HUES64 (cell line): ENCODE results near the gene HMG20A. TPM values are rescaled to one million over a fixed set of nuclear protein-coding genes. Genes with fewer than 3 reads are reported as not detected.
A peak's percentile ranks its signal among the peaks of the same experiment; 100 is the strongest.

Experiments used
- H3K27ac ChIP-seq: 2 replicates; pipeline ENCODE4 v1.7.0; 2013; ENCODE audit warnings: low read depth, low read length, inconsistent platforms
- H3K27me3 ChIP-seq: 2 replicates; pipeline ENCODE4 v1.6.1; 2013; ENCODE audit warnings: mild to moderate bottlenecking, low read length; ENCODE audit not compliant: insufficient read depth
- H3K36me3 ChIP-seq: 2 replicates; pipeline ENCODE4 v1.6.1; 2013; ENCODE audit warnings: mild to moderate bottlenecking, low read length; ENCODE audit not compliant: insufficient read depth
- H3K4me1 ChIP-seq: 2 replicates; pipeline ENCODE4 v1.6.1; 2013; ENCODE audit warnings: mild to moderate bottlenecking, low read length, moderate library complexity; ENCODE audit not compliant: insufficient read depth
- H3K4me3 ChIP-seq: 2 replicates; pipeline ENCODE4 v1.5.1; 2013; ENCODE audit warnings: mild to moderate bottlenecking, low read length, moderate library complexity
- H3K9ac ChIP-seq: 2 replicates; pipeline ENCODE4 v1.6.1; 2013; ENCODE audit warnings: mild to moderate bottlenecking, low read depth, low read length
- H3K9me3 ChIP-seq: 2 replicates; pipeline ENCODE4 v1.6.1; 2013; ENCODE audit warnings: low read depth, low read length; ENCODE audit not compliant: insufficient read depth
- WGBS: fragments of 150-250, 120-280 bp; methylation state at CpG from one replicate; pipeline ENCODE4 v1.1.7; 2013; ENCODE audit warnings: missing lambda C conversion rate; 5-methylcytosine and 5-hydroxymethylcytosine counted together
- polyA plus RNA-seq, 2 experiments: library from polyadenylated mRNA; stranded (reverse); fragments of 50-300 nt; gene quantifications; one replicate each; pipeline ENCODE4 v1.2.3, GENCODE V29; 2013

HMG20A gene
- polyA plus RNA-seq (2013, experiment 1 of 2): 35.3 TPM
- polyA plus RNA-seq (2013, experiment 2 of 2): 40.3 TPM

GRCh38 chr15:77420610-77421369 lies at the start of gene HMG20A:
Gene HMG20A (plus strand): TSS chr15:77420888. CDS start chr15:77458408, 37,520 bp downstream.
- H3K9ac ChIP-seq: peak within 1 kb of the TSS; percentile 93

GRCh38 chr15:77371850-77372563 lies 48.7 kb upstream of the HMG20A start:
- H3K4me3 ChIP-seq: no peak overlapping the region
- H3K27me3 ChIP-seq: no peaks in the 10 kb centered on the region
- H3K9me3 ChIP-seq: no peaks in the 10 kb centered on the region
- no peaks in the 10 kb centered on the region for H3K36me3 ChIP-seq
- no peaks in the 10 kb centered on the region for H3K4me1 ChIP-seq
- no peak overlapping the region for H3K27ac ChIP-seq
- H3K9ac ChIP-seq: no peak overlapping the region
- 97% methylated on average over 4 of the region's 5 CpGs for WGBS

More at GRCh38 chr15:77420610-77421369, at the start of gene HMG20A:
- peaks cover 8% of the 10 kb centered on the region for H3K27me3 ChIP-seq
- no peaks in the 10 kb centered on the region for H3K9me3 ChIP-seq
- H3K27ac ChIP-seq: peak within 1 kb of the TSS; percentile 92
- H3K36me3 ChIP-seq: no peaks in the 10 kb centered on the region
- H3K4me3 ChIP-seq: peak within 1 kb of the TSS; percentile 94
- H3K4me1 ChIP-seq: peaks cover 42% of the 10 kb centered on the region
- under 1% methylated on average over 24 of the region's 25 CpGs for WGBS

GRCh38 chr15:77373441-77373840 lies 47.2 kb upstream of the HMG20A start:
- H3K27ac ChIP-seq: no peak overlapping the region
- H3K9ac ChIP-seq: no peak overlapping the region
- no peak overlapping the region for H3K4me3 ChIP-seq
- H3K36me3 ChIP-seq: no peaks in the 10 kb centered on the region
- no peaks in the 10 kb centered on the region for H3K27me3 ChIP-seq
- no peaks in the 10 kb centered on the region for H3K4me1 ChIP-seq
- H3K9me3 ChIP-seq: no peaks in the 10 kb centered on the region
- WGBS: 96% methylated on average over 3 of the region's 4 CpGs

- no peaks in the 10 kb centered on the region for H3K9me3 ChIP-seq
- no peaks in the 10 kb centered on the region for H3K4me1 ChIP-seq
- no peaks in the 10 kb centered on the region for H3K27me3 ChIP-seq
- H3K36me3 ChIP-seq: no peaks in the 10 kb centered on the region
- H3K4me3 ChIP-seq: no peak overlapping the region
- no peak overlapping the region for H3K9ac ChIP-seq
- H3K27ac ChIP-seq: no peak overlapping the region
- no CpG with 5 or more reads among the region's 1 CpG for WGBS
Observed at GRCh38 chr15:77375133-77375532, 45.6 kb upstream of the HMG20A start.

GRCh38 chr15:77376770-77377169 lies 43.9 kb upstream of the HMG20A start:
- H3K4me3 ChIP-seq: no peak overlapping the region
- H3K4me1 ChIP-seq: no peaks in the 10 kb centered on the region
- H3K27ac ChIP-seq: no peak overlapping the region
- no peak overlapping the region for H3K9ac ChIP-seq
- 86% methylated on average over 1 of the region's 1 CpG for WGBS
- H3K9me3 ChIP-seq: no peaks in the 10 kb centered on the region
- no peaks in the 10 kb centered on the region for H3K36me3 ChIP-seq
- H3K27me3 ChIP-seq: no peaks in the 10 kb centered on the region

- 0 out of 2 replicates have a peak, but pooled peaks cover 3% of the 10 kb centered on the region for H3K4me1 ChIP-seq
- H3K4me3 ChIP-seq: no peak overlapping the region
- 97% methylated on average over 4 of the region's 4 CpGs for WGBS
- H3K27me3 ChIP-seq: no peaks in the 10 kb centered on the region
- no peaks in the 10 kb centered on the region for H3K36me3 ChIP-seq
- H3K27ac ChIP-seq: no peak overlapping the region
- no peak overlapping the region for H3K9ac ChIP-seq
- no peaks in the 10 kb centered on the region for H3K9me3 ChIP-seq
Observed at GRCh38 chr15:77380033-77380432, 40.7 kb upstream of the HMG20A start.

GRCh38 chr15:77384086-77384485 lies 36.6 kb upstream of the HMG20A start:
- H3K36me3 ChIP-seq: no peaks in the 10 kb centered on the region
- no peak overlapping the region for H3K4me3 ChIP-seq
- no peak overlapping the region for H3K9ac ChIP-seq

GRCh38 chr15:77384589-77385359 lies 35.9 kb upstream of the HMG20A start:
- H3K9ac ChIP-seq: no peak overlapping the region
- H3K4me3 ChIP-seq: no peak overlapping the region
- no peaks in the 10 kb centered on the region for H3K36me3 ChIP-seq
- no peaks in the 10 kb centered on the region for H3K9me3 ChIP-seq
- H3K27ac ChIP-seq: no peak overlapping the region
- no peaks in the 10 kb centered on the region for H3K27me3 ChIP-seq
- 0 out of 2 replicates have a peak, but pooled peaks cover 3% of the 10 kb centered on the region for H3K4me1 ChIP-seq

More at GRCh38 chr15:77384086-77384485, 36.6 kb upstream of the HMG20A start:
- no peaks in the 10 kb centered on the region for H3K9me3 ChIP-seq
- H3K27me3 ChIP-seq: no peaks in the 10 kb centered on the region
- 0 out of 2 replicates have a peak, but pooled peaks cover 3% of the 10 kb centered on the region for H3K4me1 ChIP-seq
- H3K27ac ChIP-seq: no peak overlapping the region

GRCh38 chr15:77386626-77387025 lies 34.1 kb upstream of the HMG20A start:
- Histone ChIP-seq H3K9ac (no peak overlapping the region), H3K36me3 (no peaks in the 10 kb centered on the region), H3K4me3 (no peak overlapping the region), H3K27me3 (no peaks in the 10 kb centered on the region), H3K9me3 (no peaks in the 10 kb centered on the region), H3K4me1 (0 out of 2 replicates have a peak, but pooled peaks cover 3% of the 10 kb centered on the region), H3K27ac (no peak overlapping the region)
- WGBS: 95% methylated on average over 2 of the region's 2 CpGs

- Histone ChIP-seq H3K4me3 (no peak overlapping the region), H3K9me3 (no peaks in the 10 kb centered on the region), H3K4me1 (0 out of 2 replicates have a peak, but pooled peaks cover 3% of the 10 kb centered on the region), H3K27ac (no peak overlapping the region), H3K27me3 (no peaks in the 10 kb centered on the region), H3K9ac (no peak overlapping the region), H3K36me3 (no peaks in the 10 kb centered on the region)
- 84% methylated on average over 2 of the region's 2 CpGs for WGBS
Observed at GRCh38 chr15:77387365-77388105, 33.2 kb upstream of the HMG20A start.
